ENCODE measurements around the gene GRK3.

GRK3 gene

GRCh38 chr22:25670070-25670461 is 105.6 kb downstream of the GRK3 start:
- no peak for DNase-seq

GRCh38 chr22:25672289-25673084 is 108.0 kb downstream of the GRK3 start:
- no peak for DNase-seq

DNA sequence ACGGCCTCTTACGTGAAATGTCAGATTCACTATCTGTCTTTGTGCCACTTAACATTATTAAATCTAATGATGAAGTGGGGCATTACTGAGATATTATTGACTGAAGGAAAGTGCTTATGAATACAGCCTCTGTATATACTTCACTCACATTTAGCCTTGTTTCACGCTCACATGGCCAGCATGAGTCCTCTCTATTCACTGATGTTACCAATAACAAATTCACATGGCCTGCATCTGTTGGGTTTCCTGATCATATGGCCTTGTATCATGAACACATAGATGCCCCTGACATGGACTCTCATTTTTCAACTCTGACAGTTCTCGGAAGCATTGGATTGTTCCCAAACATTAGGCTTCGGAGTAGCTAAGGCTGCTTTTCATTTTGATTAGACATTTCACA is 109.2 kb downstream of the GRK3 start:
- no peak for DNase-seq

DNA sequence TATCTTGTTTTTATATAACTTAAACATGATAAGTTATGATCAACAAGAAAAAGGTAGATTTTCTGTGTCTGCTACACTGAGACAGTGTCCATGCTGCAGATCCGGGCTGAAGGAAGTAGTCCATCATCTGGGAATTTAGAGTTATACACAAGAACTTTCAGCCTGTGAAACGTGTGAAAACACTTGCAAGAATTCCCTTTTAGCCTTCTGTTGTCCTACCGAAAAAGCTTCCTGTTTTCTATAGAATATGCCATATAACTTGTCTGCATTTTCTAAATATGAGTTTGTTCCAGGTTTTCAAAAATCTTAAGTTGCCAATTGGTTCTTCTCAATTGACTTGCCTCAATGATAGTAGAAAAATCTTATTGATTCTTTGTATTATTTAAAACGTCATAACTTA is 113.2 kb downstream of the GRK3 start:
- DNase-seq = no peak

- DNase-seq = no peak
Observed at GRCh38 chr22:25680051-25680450, 115.6 kb downstream of the GRK3 start.

DNA sequence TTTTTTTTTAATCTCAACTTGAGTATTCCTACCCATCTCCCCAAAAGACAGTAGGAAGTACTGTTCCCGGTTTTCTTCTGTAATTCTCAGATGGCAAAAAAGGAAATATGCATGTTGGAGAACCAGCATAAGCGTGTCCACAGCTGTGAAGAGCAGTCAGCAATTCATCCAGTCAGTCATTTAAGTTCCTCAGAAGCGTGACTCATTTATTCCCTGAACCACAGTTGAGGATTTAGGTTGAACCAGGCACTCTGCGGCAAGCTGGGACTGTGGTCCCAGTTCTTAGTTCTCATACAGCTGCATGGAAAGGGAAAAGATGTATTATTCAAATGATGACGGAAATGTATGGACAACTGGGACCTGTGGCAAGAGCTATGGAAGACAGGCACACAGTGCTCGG is 116.5 kb downstream of the GRK3 start:
- no peak for DNase-seq

DNA sequence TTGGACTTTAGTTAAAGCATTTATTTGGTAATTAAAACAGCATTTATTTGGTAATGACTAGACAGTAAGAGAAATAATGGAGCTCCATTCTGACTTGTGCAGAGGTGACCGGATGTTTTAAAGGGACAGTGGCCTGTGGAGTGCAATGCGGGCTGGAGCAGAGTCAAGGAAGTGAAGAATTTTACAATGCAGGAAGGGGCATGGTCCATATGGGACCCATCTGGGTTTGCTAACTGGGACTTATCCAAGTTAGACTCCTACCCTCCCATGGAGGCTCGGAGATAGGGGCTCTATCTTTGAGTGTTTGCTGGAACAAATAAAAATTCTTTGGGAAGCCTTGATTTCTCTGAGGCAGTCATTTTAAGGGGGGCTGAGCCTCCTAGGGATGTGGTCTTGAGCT is 117.6 kb downstream of the GRK3 start:
- DNase-seq = no peak

GRCh38 chr22:25688627-25689026 is 124.2 kb downstream of the GRK3 start:
- no peak for DNase-seq

DNA sequence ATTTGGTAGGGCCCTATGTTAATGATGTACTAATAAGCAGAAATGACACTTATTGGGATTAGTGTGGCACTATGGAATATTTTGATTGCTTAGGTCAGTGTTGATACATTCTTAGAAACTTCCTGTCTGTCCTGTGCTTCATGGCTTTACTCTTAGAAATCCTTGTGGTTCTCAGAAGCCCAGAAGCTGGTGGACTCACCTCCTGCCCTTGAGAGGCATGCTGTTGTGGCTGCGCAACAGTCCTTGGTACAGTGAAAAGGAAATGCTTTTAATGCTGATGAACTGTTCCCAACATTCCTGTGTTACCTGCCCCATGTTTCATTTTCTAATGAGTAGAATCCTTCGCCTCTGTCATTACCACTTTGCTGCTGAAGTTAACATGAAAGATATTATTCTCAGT is 125.2 kb downstream of the GRK3 start:
- DNase-seq = no peak

GRCh38 chr22:25690798-25691197 is 126.3 kb downstream of the GRK3 start:
- DNase-seq = no peak

DNA sequence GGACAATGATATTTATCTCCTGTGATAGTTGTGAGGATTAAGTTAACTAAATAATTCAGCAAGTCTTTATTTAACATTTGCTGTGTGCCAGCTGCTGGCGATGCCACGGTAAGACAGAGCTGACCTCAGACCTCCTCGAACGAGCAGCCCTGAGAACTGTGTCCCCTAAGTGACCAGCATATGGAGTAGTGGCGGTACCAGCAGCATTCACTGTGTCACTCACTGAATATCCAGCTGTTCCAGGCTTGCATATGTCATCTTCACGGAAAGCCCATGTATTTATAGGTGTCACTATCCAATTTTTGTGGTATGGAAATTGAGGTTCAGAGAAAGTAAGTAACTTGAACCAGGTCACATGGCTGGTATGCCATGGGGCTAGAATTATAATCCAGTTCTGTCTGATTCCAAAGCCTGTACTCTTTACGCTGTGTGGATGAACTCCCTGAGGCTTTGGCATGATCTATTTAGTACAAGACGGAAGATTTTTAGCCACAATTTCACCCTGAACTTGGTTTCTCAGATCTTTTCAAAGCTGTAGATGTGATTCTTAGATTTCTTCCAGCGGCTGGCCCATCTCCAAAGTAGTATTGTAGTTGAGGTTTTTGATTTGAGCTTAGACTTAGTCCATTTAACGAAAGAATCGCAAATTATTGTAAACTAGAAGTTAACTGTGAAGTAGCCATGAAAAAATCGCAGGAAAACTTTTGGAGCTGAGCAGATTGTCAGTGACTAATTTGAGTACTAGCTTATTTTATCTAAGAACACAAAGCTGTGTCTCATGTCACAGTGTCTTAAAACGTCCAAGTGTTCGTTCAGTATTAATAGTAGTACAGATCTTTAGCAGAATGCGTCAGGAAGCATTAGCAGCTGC is 128.2 kb downstream of the GRK3 start:
- no peak for DNase-seq

- DNase-seq = no peak
Observed at GRCh38 chr22:25693268-25693565, 128.7 kb downstream of the GRK3 start.

DNA sequence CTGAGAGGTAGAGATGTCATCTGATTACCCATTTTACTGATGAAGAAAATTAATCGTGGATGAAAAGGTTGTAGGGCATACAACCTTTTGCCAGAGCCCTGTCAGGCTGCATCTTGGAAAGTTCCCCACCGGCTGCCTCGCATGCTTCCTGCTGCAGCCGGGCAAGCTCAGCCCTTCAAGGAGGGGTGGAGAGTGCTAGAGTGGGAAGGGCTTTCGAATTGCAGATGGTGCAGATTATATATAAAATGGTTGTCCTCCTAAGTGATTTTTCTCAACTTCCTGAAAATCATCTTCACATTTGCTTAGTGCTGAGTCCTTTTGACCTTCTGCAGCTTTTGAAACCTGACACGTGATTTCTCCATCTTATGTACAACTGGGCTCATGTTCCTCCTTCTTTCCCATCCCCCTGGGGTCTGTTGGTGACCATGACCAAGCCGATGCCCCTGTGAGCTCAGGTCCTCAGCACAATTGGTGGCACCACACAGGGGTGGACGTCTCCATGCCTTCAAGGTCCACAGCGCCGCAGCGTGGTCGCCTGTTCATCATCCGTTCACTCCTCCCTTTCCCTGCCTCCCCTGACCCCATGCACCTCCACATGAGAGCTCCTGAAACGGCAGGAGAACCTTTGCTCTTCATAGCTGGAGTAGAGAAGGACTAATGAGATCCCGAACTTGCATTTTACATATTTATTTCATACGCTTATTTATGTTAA is 129.9 kb downstream of the GRK3 start:
- DNase-seq = no peak

DNA sequence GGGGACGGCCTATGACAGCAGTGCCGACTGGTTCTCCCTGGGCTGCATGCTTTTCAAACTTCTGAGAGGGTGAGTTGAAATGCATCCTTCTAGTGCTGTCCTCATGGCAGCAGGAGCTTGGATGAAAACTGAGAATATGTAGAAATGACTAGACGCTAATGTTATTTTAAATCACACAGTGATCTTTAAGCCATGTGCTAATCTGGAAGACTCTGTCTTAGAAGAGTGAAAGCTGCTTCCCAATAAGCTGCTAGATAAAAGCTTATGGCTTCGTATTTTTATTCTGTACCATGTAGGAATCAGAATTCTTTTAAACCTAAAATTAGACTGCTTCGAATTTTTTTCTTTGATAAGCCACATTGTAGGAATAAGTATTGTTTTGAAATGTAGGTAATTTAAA is 130.7 kb downstream of the GRK3 start:
- DNase-seq = no peak

DNA sequence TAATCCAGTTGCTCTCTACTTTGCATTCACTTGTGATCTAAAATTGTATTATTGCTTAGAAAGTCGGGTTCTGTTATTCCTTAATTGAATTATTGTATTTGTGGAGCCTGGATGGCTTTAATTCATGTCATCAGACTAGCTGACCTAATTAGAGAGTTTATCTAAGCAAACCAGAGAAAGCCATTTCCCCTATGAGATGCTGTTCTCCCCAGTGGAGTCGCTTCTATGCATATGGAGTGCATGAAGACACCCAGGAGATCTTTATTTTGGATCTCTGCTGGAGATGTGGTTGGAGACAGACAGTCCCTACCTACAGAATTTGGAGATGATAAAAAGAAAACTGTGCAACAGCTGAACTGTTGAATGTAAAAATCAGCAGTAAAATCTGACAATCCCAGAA is 132.3 kb downstream of the GRK3 start:
- no peak for DNase-seq

GRCh38 chr22:25697181-25697664 is 132.7 kb downstream of the GRK3 start:
- DNase-seq = no peak

GRCh38 chr22:25697978-25698377 is 133.5 kb downstream of the GRK3 start:
- no peak for DNase-seq

DNA sequence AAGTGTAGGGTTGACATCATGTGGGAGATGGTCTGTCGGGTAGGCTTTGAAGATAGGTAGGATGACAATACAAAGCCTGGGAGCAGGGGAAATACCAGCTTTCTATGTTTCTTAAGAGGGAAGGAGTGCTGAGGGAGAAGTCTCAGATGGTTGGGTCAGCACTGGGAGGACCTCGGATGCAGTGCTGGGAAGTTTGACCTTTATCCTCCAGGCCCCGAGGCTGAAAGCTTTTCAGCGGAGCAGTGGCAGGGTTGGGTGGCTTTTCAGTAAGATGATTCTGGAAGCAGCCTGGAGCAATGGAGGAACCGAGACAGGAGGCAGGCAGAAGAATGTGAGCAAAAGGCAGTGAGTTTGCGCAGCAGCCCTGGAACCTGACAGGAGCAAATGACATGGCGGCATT is 134.0 kb downstream of the GRK3 start:
- DNase-seq = no peak

DNA sequence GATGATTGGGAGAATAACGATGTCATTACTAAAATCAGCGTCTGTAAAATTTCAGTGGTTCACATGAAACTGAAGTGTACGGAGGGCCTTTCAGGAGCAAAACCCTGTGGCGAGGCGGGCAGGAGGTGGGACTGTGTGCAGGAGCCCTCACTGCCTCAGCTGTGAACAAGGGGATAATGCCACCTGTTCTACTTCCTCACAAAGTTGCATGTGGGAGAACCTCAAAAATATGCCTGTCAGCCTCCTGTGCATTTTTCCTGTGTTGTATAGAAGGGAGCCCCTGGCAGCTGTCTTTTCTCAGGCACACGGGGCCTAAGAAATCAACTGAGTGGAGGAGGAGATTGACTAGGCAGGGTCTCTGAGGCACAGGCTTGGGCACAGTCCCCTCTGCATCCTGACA is 134.5 kb downstream of the GRK3 start:
- DNase-seq = no peak

DNA sequence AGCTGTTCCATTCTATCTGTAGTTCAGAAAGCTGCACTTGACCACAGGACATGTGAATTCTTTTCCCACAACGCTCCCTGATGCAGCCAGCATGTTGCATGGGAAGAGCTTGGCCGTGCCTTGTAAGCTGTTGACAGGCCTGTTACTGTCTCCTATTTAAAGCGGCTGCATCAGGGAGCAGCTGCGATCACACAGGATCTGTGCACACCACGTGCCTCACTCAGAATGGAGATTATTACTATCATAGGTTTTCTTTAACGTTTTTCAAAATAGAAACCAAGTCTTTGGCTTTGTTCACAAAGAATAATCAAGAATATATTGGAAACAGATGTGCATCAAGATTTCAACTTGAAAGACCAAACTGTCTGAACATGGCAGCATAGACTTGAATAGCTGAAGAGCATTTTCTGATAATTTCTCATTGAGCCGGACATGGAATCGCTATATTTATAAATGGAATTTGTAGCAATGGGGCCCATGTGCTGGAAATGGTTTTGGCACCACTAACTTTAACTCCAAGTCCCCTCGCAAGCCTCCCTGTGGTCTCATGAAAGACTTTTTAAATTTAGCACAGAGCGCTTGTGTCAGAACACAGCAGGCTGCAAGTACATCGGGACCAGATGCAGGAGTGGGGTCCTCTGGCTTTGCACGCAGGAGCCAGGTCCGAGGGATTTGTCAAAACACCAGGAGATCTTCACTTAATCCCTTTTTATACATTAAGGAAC is 136.7 kb downstream of the GRK3 start:
- DNase-seq = no peak

- DNase-seq = peak; percentile 6
Observed at GRCh38 chr22:25702040-25702439, 137.6 kb downstream of the GRK3 start.

GRCh38 chr22:25702571-25703167 is 138.2 kb downstream of the GRK3 start:
- DNase-seq = no peak

DNA sequence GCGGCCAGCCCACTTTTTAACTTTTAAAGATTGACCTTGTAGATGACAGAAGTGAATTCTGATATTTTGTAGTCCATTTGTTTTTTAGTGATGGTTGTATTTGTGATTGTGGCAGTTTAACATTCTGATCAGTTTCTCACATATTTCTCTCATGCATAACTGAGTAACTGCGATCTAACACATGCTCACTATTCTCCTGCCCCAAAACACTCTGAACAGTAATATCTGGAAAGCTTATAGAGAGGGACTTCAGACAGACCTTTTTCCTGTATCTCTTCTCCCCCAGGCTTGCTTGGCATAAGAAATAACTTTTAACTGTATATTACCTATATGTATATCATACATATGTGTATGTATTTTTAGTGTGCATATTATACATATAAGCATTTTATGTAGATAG is 140.2 kb downstream of the GRK3 start:
- no peak for DNase-seq

Data from NCI-H748 treated with DMSO at 0.1 percent for 48 hours (cell line).